K562 (cell line): ENCODE data around the gene ANKRD24. TPM values are rescaled to one million over a fixed set of nuclear protein-coding genes. Genes with fewer than 3 reads are reported as not detected.
A peak's percentile ranks its signal among the peaks of the same experiment; 100 is the strongest.

ENCODE experiments used
- ATAC-seq: fragments of 200-7000 bp; cut with Tn5 transposase; 3 replicates; pipeline ENCODE4 v1.9.1; 2020; ENCODE audit warnings: moderate library complexity
- BruUV-seq: library from RNA; stranded (reverse); fragments of 400-500 nt; replicated peaks from 2 replicates; lab custom pipeline; 2021; lab: Mats Ljungman, UMichigan
- CTCF ChIA-PET: fragments of 300-600 bp; formaldehyde crosslinking; extraction: SDS; loops from one replicate; lab custom pipeline; 2021; ENCODE audit warnings: low intra/inter-chr PET ratio; lab: Yijun Ruan, JAX
- POLR2A ChIA-PET: fragments of 300-600, 350-650 bp; sonication (Branson Sonifier 250); formaldehyde crosslinking; extraction: SDS; loops from one replicate; lab custom pipeline; 2021; ENCODE audit warnings: antibody characterized with exemption, inconsistent platforms; lab: Yijun Ruan, JAX
- DNase-seq, 4 experiments: peaks; one replicate each; pipeline versions ENCODE4 v3.0.0 to v3.0.0-alpha.2; 2011 to 2018; ENCODE audit warnings: low spot score in 3 of 4, mixed read lengths in 3 of 4; ENCODE audit errors: extremely low read depth in 1 of 4
- FAIRE-seq: peaks from 2 replicates; lab custom pipeline; 2011; peaks lifted over from hg19 to GRCh38; lab: Jason Lieb, UNC
- H2AFZ ChIP-seq: 2 replicates; pipeline ENCODE4 v1.6.0; 2011; ENCODE audit warnings: low read depth, low read length, control low read depth, inconsistent platforms
- H3K27ac ChIP-seq: fragments of 200-600 bp; 3 replicates; pipeline ENCODE4 v1.8.0; 2011; ENCODE audit warnings: low read depth, mild to moderate bottlenecking, control low read depth, inconsistent platforms, low read length, moderate library complexity, mixed read lengths; ENCODE audit errors: extremely low read depth
- H3K27me3 ChIP-seq, 2 experiments: fragments of 300-600 bp in 1 of 2; 2 replicates in 1 of 2; 3 replicates in 1 of 2; pipeline versions ENCODE4 v1.6.0 to v1.8.0; 2011; ENCODE audit warnings: inconsistent platforms in 2 of 2, low read length in 2 of 2, mild to moderate bottlenecking in 1 of 2, mixed read lengths in 1 of 2, moderate library complexity in 1 of 2; ENCODE audit not compliant: control insufficient read depth in 2 of 2, insufficient read depth in 2 of 2
- H3K36me3 ChIP-seq: fragments of 300-600 bp; 3 replicates; pipeline ENCODE4 v1.8.0; 2011; ENCODE audit warnings: mild to moderate bottlenecking, low read length, inconsistent platforms; ENCODE audit not compliant: control insufficient read depth, insufficient read depth
- H3K4me1 ChIP-seq, 2 experiments: fragments of 200-600 bp in 1 of 2; replicated peaks in 1 of 2; 2 replicates in 1 of 2; 3 replicates in 1 of 2; pipeline versions ENCODE4 v1.5.1 to v1.8.0; 2011; ENCODE audit warnings: inconsistent platforms in 2 of 2, low read length in 2 of 2, mild to moderate bottlenecking in 1 of 2, mixed read lengths in 1 of 2, moderate library complexity in 1 of 2; ENCODE audit not compliant: control insufficient read depth in 2 of 2, insufficient read depth in 2 of 2
- H3K4me2 ChIP-seq: 2 replicates; pipeline ENCODE4 v1.6.1; 2011; ENCODE audit warnings: low read length, control low read depth, inconsistent platforms, mixed read lengths; ENCODE audit not compliant: insufficient read depth
- H3K4me3 ChIP-seq: fragments of 200-600 bp; sonication (generic), shearing (Covaris generic); 2 replicates; pipeline ENCODE4 v1.5.1; 2016; ENCODE audit warnings: control low read depth, inconsistent platforms
- H3K79me2 ChIP-seq: fragments of 200-600 bp; 3 replicates; pipeline ENCODE4 v1.8.0; 2011; ENCODE audit warnings: low read length, inconsistent platforms; ENCODE audit not compliant: control insufficient read depth, insufficient read depth
- H3K9ac ChIP-seq, 2 experiments: 2 replicates each; pipeline versions ENCODE4 v1.6.0 to v1.6.1; 2011; ENCODE audit warnings: low read depth in 2 of 2, low read length in 2 of 2, control low read depth in 1 of 2, inconsistent platforms in 1 of 2, mild to moderate bottlenecking in 1 of 2, mixed read lengths in 1 of 2; ENCODE audit not compliant: insufficient read depth in 1 of 2
- H3K9me1 ChIP-seq: one replicate; pipeline ENCODE4 v1.6.0; 2011; ENCODE audit warnings: inconsistent platforms, mild to moderate bottlenecking, low read length, moderate library complexity; ENCODE audit not compliant: control insufficient read depth, insufficient read depth
- H3K9me3 ChIP-seq: replicated peaks from 2 replicates; pipeline ENCODE4 v1.5.1; 2011; ENCODE audit warnings: low read depth, low read length, inconsistent platforms; ENCODE audit not compliant: control insufficient read depth, insufficient read depth
- H4K20me1 ChIP-seq: replicated peaks from 2 replicates; pipeline ENCODE4 v1.6.1; 2011; ENCODE audit warnings: low read length, inconsistent platforms, mixed read lengths; ENCODE audit not compliant: control insufficient read depth, insufficient read depth
- CTCFL ChIP-seq: IDR thresholded peaks from 2 replicates; pipeline ENCODE4 v1.6.1; 2011; ENCODE audit warnings: borderline replicate concordance, low read depth, mild to moderate bottlenecking, moderate library complexity, low read length; ENCODE audit not compliant: insufficient read depth, poor library complexity, severe bottlenecking
- FOSL1 ChIP-seq: fragments of 200-800 bp; sonication (Bioruptor generic); conservative IDR thresholded peaks from 2 replicates; pipeline ENCODE4 v1.6.1; 2016; ENCODE audit warnings: missing genetic modification characterization, missing compliant biosample characterization
- HDAC6 ChIP-seq: IDR thresholded peaks from 2 replicates; pipeline ENCODE4 v1.6.1; 2012; ENCODE audit warnings: low read depth, mild to moderate bottlenecking, control low read depth, inconsistent platforms, low read length, moderate library complexity
- ID3 ChIP-seq, 2 experiments: fragments of 250-450 bp in 1 of 2; fragments of 450-650 bp in 1 of 2; sonication (Bioruptor Pico) in 1 of 2; IDR thresholded peaks; 2 replicates each; pipeline versions ENCODE4 v1.6.1 to v1.8.0; 2016 to 2021; ENCODE audit warnings: mild to moderate bottlenecking in 2 of 2, moderate library complexity in 2 of 2, missing compliant biosample characterization in 1 of 2, missing genetic modification characterization in 1 of 2
- KDM1A ChIP-seq, 2 experiments: fragments of 450-650 bp; IDR thresholded peaks; 2 replicates each; pipeline ENCODE4 v1.6.1; 2016; ENCODE audit warnings: mild to moderate bottlenecking in 2 of 2
- MAFK ChIP-seq: IDR thresholded peaks from 2 replicates; pipeline ENCODE4 v1.6.1; 2011; ENCODE audit warnings: low read length, improper control_type of control experiment
- MTA3 ChIP-seq: fragments of 450-650 bp; formaldehyde crosslinking; IDR thresholded peaks from 2 replicates; pipeline ENCODE4 v1.6.1; 2017; ENCODE audit warnings: mild to moderate bottlenecking, borderline replicate concordance
- TCF3 ChIP-seq: sonication (generic); formaldehyde crosslinking; IDR thresholded peaks from 2 replicates; pipeline ENCODE4 v1.4.0; 2020; ENCODE audit warnings: mild to moderate bottlenecking, missing genetic modification reagents
- TCF7L2 ChIP-seq: fragments of 150-350 bp; IDR thresholded peaks from 2 replicates; pipeline ENCODE4 v1.6.1; 2016; ENCODE audit warnings: low read depth, mild to moderate bottlenecking, low read length, moderate library complexity
- TRIM28 ChIP-seq: fragments of 450-650 bp; IDR thresholded peaks from 2 replicates; pipeline ENCODE4 v1.6.1; 2017
- ZNF398 ChIP-seq: fragments of 250-450 bp; sonication (Bioruptor Pico); IDR thresholded peaks from 2 replicates; pipeline ENCODE4 v1.8.0; 2021; ENCODE audit warnings: moderate library complexity, mild to moderate bottlenecking, inconsistent platforms
- ZNF696 ChIP-seq: fragments of 250-450 bp; sonication (Bioruptor Pico); conservative IDR thresholded peaks from 2 replicates; pipeline ENCODE4 v1.4.0; 2020; ENCODE audit warnings: mild to moderate bottlenecking, moderate library complexity
- ZNF785 ChIP-seq: fragments of 250-450 bp; sonication (Bioruptor Pico); IDR thresholded peaks from 2 replicates; pipeline ENCODE4 v1.4.0; 2020; ENCODE audit warnings: mild to moderate bottlenecking
- WGBS: fragments of 100-300 bp; shearing (Covaris generic); methylation state at CpG from one replicate; pipeline ENCODE4 v1.1.6; 2016; ENCODE audit warnings: low coverage, mixed read lengths; ENCODE audit not compliant: insufficient coverage; ENCODE audit errors: missing lambda C conversion rate; 5-methylcytosine and 5-hydroxymethylcytosine counted together
- in situ Hi-C: fragments of 300-500 bp; cut with MboI; formaldehyde crosslinking; loops from 4 replicates; pipeline ENCODE4 v1.15.0; 2018; ENCODE audit warnings: inconsistent platforms, mixed read lengths
- intact Hi-C: fragments of 100-400 bp; cut with micrococcal nuclease; formaldehyde crosslinking; loops from 2 replicates; pipeline ENCODE4 v1.14.2; 2022
- polyA plus RNA-seq, 8 experiments: library from polyadenylated mRNA; depleted of rRNA in 4 of 8; stranded (reverse) in 5 of 8; unstranded in 3 of 8; fragments of >200 nt; fragmentation: Nextera tagmentation in 2 of 8; fragmentation: Illumina TruSeq in 1 of 8; extraction: Ambion mirVana in 2 of 8; extraction: Trizol in 1 of 8; gene quantifications; 2 replicates each; pipeline versions ENCODE4 v1.2.1 to v1.2.3, GENCODE V29; 2011 to 2014; ENCODE audit warnings: inconsistent platforms in 1 of 8, missing spikeins in 1 of 8
- total RNA-seq, 7 experiments: library from RNA; depleted of rRNA in 6 of 7; stranded (reverse); fragments of >200 nt in 6 of 7; fragmentation: Illumina TruSeq in 2 of 7; extraction: Trizol in 2 of 7; gene quantifications; 2 replicates each; pipeline versions ENCODE4 v1.2.1 to v1.2.3, GENCODE V29; 2011 to 2021; ENCODE audit warnings: low replicate concordance in 1 of 7
- TF ChIP-seq, protein P1 (sequence below): fragments of 450-650 bp; IDR thresholded peaks from 2 replicates; pipeline ENCODE4 v1.7.1; 2018; ENCODE audit warnings: mild to moderate bottlenecking, low read depth; ENCODE audit not compliant: partially characterized antibody

The ANKRD24 gene
- total and polyA plus RNA-seq, 9 of the 15 experiments (the other 6 are each of a cell fraction or from before 2014, with no cell fraction given), result 0.07 to 0.12 (median 0.09) TPM; not detected in 5

GRCh38 chr19:4208385-4209094, 26.1 kb downstream of the ANKRD24 start:
- ChIA-PET CTCF (no interaction called here), POLR2A (interaction anchor here (0.8 to 2.0 kb wide), 2 partner anchors 153 to 223 kb away, joined by 3 to 7 read pairs; partner anchors contain the start of gene EEF2)
- H3K9ac ChIP-seq, result no peak overlapping the region; a peak in 1 of 4 replicates
- H2AFZ ChIP-seq, result no peak overlapping the region
- FAIRE-seq (no peak), DNase-seq (peak in 3 of 4 experiments; percentile 55 to 59 (median 58)), ATAC-seq (no peak)
- no peak overlapping the region for H3K27ac ChIP-seq
- no peaks in the 10 kb centered on the region for H3K9me3 ChIP-seq
- in situ Hi-C loops (loop anchor here (5.0 kb wide), 1 partner anchor 346 kb away; no protein-coding TSS in a partner anchor), intact Hi-C loops (no loop called here)
- H3K4me3 ChIP-seq, result no peak overlapping the region
- no peaks in the 10 kb centered on the region for H4K20me1 ChIP-seq
- no peak overlapping the region for H3K4me2 ChIP-seq
- H3K9me1 ChIP-seq, result peaks cover 3% of the 10 kb centered on the region
- H3K4me1 ChIP-seq, result peaks cover 5 to 28% of the 10 kb centered on the region in 2 experiments; a peak in 4 of 5 replicates
- WGBS, result 27% methylated on average over 12 of the region's 13 CpGs
- no peaks in the 10 kb centered on the region for H3K79me2 ChIP-seq
- BruUV-seq, result no TSS peak
- H3K36me3 ChIP-seq, result no peaks in the 10 kb centered on the region
- peaks cover 7 to 20% of the 10 kb centered on the region in 2 experiments; a peak in 3 of 5 replicates for H3K27me3 ChIP-seq
- TF ChIP-seq TCF3 (CRISPR knock-in tag) (no peak), CTCFL (no peak), MTA3 (no peak), ID3 (CRISPR knock-in tag; IDR thresholded peaks at IDR 0.05) (no peak), ID3 (tag; IDR thresholded peaks at IDR 0.05) (no peak), ZNF398 (CRISPR knock-in tag) (no peak), KDM1A (IDR thresholded peaks at IDR 0.05) (peak; percentile 29 to 45; a peak in 1 of 4 replicates), ZNF696 (CRISPR knock-in tag) (no peak), FOSL1 (peak; percentile 32; the same call in 1 of the 2 replicates), TRIM28 (no peak), HDAC6 (no peak), MAFK (no peak), TCF7L2 (no peak), ZNF785 (CRISPR knock-in tag) (no peak)
- TF ChIP-seq, protein P1, sequence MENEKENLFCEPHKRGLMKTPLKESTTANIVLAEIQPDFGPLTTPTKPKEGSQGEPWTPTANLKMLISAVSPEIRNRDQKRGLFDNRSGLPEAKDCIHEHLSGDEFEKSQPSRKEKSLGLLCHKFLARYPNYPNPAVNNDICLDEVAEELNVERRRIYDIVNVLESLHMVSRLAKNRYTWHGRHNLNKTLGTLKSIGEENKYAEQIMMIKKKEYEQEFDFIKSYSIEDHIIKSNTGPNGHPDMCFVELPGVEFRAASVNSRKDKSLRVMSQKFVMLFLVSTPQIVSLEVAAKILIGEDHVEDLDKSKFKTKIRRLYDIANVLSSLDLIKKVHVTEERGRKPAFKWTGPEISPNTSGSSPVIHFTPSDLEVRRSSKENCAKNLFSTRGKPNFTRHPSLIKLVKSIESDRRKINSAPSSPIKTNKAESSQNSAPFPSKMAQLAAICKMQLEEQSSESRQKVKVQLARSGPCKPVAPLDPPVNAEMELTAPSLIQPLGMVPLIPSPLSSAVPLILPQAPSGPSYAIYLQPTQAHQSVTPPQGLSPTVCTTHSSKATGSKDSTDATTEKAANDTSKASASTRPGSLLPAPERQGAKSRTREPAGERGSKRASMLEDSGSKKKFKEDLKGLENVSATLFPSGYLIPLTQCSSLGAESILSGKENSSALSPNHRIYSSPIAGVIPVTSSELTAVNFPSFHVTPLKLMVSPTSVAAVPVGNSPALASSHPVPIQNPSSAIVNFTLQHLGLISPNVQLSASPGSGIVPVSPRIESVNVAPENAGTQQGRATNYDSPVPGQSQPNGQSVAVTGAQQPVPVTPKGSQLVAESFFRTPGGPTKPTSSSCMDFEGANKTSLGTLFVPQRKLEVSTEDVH, result no peak
